Activated T-cell treated with anti-CD3 and anti-CD28 coated beads for 24 hours (primary cell): ENCODE data around the gene POSTN.
"Not testable (repeated sequence)": the region's sequence is repeated elsewhere in the genome, so short reads cannot be mapped to it uniquely, and the experiment has no call there.

Experiments
- DNase-seq: peaks from one replicate; pipeline ENCODE4 v3.0.0-alpha.2; 2020; ENCODE audit warnings: low read depth

Gene POSTN

GRCh38 chr13:37595162-37595561, 3.4 kb downstream of the POSTN start:
- DNase-seq = no peak

- DNase-seq = no peak
Measured at GRCh38 chr13:37594550-37594949, 4.0 kb downstream of the POSTN start.

GRCh38 chr13:37589381-37589780, 9.2 kb downstream of the POSTN start:
- not testable (repeated sequence) for DNase-seq

GRCh38 chr13:37587236-37587635, 11.3 kb downstream of the POSTN start:
- no peak for DNase-seq

GRCh38 chr13:37586164-37586563, 12.4 kb downstream of the POSTN start:
- DNase-seq = no peak

GRCh38 chr13:37585541-37585940, 13.0 kb downstream of the POSTN start:
- DNase-seq = no peak

- DNase-seq = no peak
Measured at GRCh38 chr13:37576601-37577000, 22.0 kb downstream of the POSTN start.

- DNase-seq = no peak
Measured at GRCh38 chr13:37565425-37565824, 33.1 kb downstream of the POSTN start.

GRCh38 chr13:37561031-37561430, 37.5 kb downstream of the POSTN start:
- DNase-seq = no peak

- DNase-seq = no peak
Measured at GRCh38 chr13:37560526-37560925, 38.0 kb downstream of the POSTN start.

GRCh38 chr13:37558766-37559165, 39.8 kb downstream of the POSTN start:
- DNase-seq = not testable (repeated sequence)

- no peak for DNase-seq
Measured at GRCh38 chr13:37546087-37546486, 52.5 kb downstream of the POSTN start.

GRCh38 chr13:37544995-37545394, 53.6 kb downstream of the POSTN start:
- DNase-seq = no peak

- no peak for DNase-seq
Measured at GRCh38 chr13:37539976-37540605, 58.5 kb downstream of the POSTN start.

- no peak for DNase-seq
Measured at GRCh38 chr13:37539170-37539569, 59.4 kb downstream of the POSTN start.

GRCh38 chr13:37535501-37535900, 63.1 kb downstream of the POSTN start:
- DNase-seq = no peak

GRCh38 chr13:37534676-37535075, 63.9 kb downstream of the POSTN start:
- no peak for DNase-seq

GRCh38 chr13:37534181-37534580, 64.4 kb downstream of the POSTN start:
- no peak for DNase-seq

- no peak for DNase-seq
Measured at GRCh38 chr13:37531049-37531448, 67.5 kb downstream of the POSTN start.

GRCh38 chr13:37529751-37530385, 68.7 kb downstream of the POSTN start:
- DNase-seq = no peak

- no peak for DNase-seq
Measured at GRCh38 chr13:37526710-37527473, 71.7 kb downstream of the POSTN start.

- DNase-seq = no peak
Measured at GRCh38 chr13:37515226-37515625, 83.3 kb downstream of the POSTN start.
